Fibroblast of skin of right quadriceps (primary cell): ENCODE measurements around the gene AGBL5.

Source experiments
- DNase-seq: peaks from one replicate; pipeline ENCODE4 v3.0.0-alpha.2; 2013

Gene AGBL5

GRCh38 chr2:27050996-27051901 lies at the start of gene AGBL5:
Gene AGBL5, plus strand, starts transcription at chr2:27051668. Its CDS starts 1,291 bp downstream, at chr2:27052959.
- DNase-seq: peak; percentile 92

- no peak for DNase-seq
Observed at GRCh38 chr2:27001950-27002349, 49.5 kb upstream of the AGBL5 start.

GRCh38 chr2:27003007-27003406 lies 48.5 kb upstream of the AGBL5 start:
- no peak for DNase-seq

GRCh38 chr2:27003857-27004256 lies 47.6 kb upstream of the AGBL5 start:
- peak; percentile 40 for DNase-seq

GRCh38 chr2:27006602-27007415 lies 44.7 kb upstream of the AGBL5 start:
- DNase-seq: no peak

GRCh38 chr2:27007416-27008374 lies 43.8 kb upstream of the AGBL5 start:
- no peak for DNase-seq

GRCh38 chr2:27008678-27009077 lies 42.8 kb upstream of the AGBL5 start:
- DNase-seq: no peak

GRCh38 chr2:27009083-27009482 lies 42.4 kb upstream of the AGBL5 start:
- no peak for DNase-seq

- DNase-seq: no peak
Observed at GRCh38 chr2:27009716-27010115, 41.8 kb upstream of the AGBL5 start.

- no peak for DNase-seq
Observed at GRCh38 chr2:27010139-27010538, 41.3 kb upstream of the AGBL5 start.

- DNase-seq: no peak
Observed at GRCh38 chr2:27013738-27014137, 37.7 kb upstream of the AGBL5 start.

GRCh38 chr2:27014771-27015433 lies 36.6 kb upstream of the AGBL5 start:
- DNase-seq: no peak

GRCh38 chr2:27016801-27017325 lies 34.6 kb upstream of the AGBL5 start:
- DNase-seq: peak; percentile 76

- DNase-seq: no peak
Observed at GRCh38 chr2:27018142-27018541, 33.3 kb upstream of the AGBL5 start.

- no peak for DNase-seq
Observed at GRCh38 chr2:27019459-27019858, 32.0 kb upstream of the AGBL5 start.

- no peak for DNase-seq
Observed at GRCh38 chr2:27019931-27020855, 31.3 kb upstream of the AGBL5 start.

- DNase-seq: peak; percentile 15
Observed at GRCh38 chr2:27021253-27022049, 30.0 kb upstream of the AGBL5 start.

GRCh38 chr2:27023740-27024139 lies 27.7 kb upstream of the AGBL5 start:
- no peak for DNase-seq

GRCh38 chr2:27024188-27024587 lies 27.3 kb upstream of the AGBL5 start:
- no peak for DNase-seq

- no peak for DNase-seq
Observed at GRCh38 chr2:27024812-27025211, 26.7 kb upstream of the AGBL5 start.
